Natural killer cell (primary cell): ENCODE measurements around the gene GPALPP1. TPM values are rescaled to one million over a fixed set of nuclear protein-coding genes. Genes with fewer than 3 reads are reported as not detected.

Experiments used
- ATAC-seq, 3 donors: fragments of 150-1000 bp in 2 of 3; fragments of 200-7000 bp in 1 of 3; cut with Tn5 transposase; 1 replicate in 1 of 3; 2 replicates in 2 of 3; pipeline ENCODE4 v1.10.0; 2021; ENCODE audit warnings: mild to moderate bottlenecking in 2 of 3, moderate library complexity in 2 of 3
- DNase-seq, 2 donors: peaks; one replicate each; pipeline versions ENCODE4 v3.0.0 to v3.0.0-alpha.2; 2013 to 2021; ENCODE audit warnings: mixed read lengths in 1 of 2
- H3K27ac ChIP-seq: one replicate; pipeline ENCODE4 v1.5.1; 2013; ENCODE audit warnings: mild to moderate bottlenecking, low read length
- H3K27me3 ChIP-seq: one replicate; pipeline ENCODE4 v1.6.1; 2013; ENCODE audit warnings: low read length; ENCODE audit not compliant: control insufficient read depth, insufficient read depth
- H3K36me3 ChIP-seq: one replicate; pipeline ENCODE4 v1.6.1; 2013; ENCODE audit warnings: low read length; ENCODE audit not compliant: control insufficient read depth, insufficient read depth
- H3K4me1 ChIP-seq: one replicate; pipeline ENCODE4 v1.6.1; 2013; ENCODE audit warnings: low read length; ENCODE audit not compliant: control insufficient read depth, insufficient read depth
- H3K4me3 ChIP-seq: one replicate; pipeline ENCODE4 v1.5.1; 2013; ENCODE audit warnings: low read length
- H3K9me3 ChIP-seq: one replicate; pipeline ENCODE4 v1.6.1; 2013; ENCODE audit warnings: low read length; ENCODE audit not compliant: control insufficient read depth, insufficient read depth
- H3K27ac Mint-ChIP-seq, 2 donors: one replicate each; pipeline ENCODE4 v1.8.0; 2022; ENCODE audit warnings: mild to moderate bottlenecking in 2 of 2, mixed read lengths in 2 of 2, moderate library complexity in 1 of 2
- H3K27me3 Mint-ChIP-seq, 2 donors: one replicate each; pipeline ENCODE4 v1.8.0; 2022; ENCODE audit warnings: low read depth in 2 of 2, mixed read lengths in 2 of 2
- H3K36me3 Mint-ChIP-seq: one replicate; pipeline ENCODE4 v1.8.0; 2022; ENCODE audit warnings: mixed read lengths
- H3K4me1 Mint-ChIP-seq, 2 donors: one replicate each; pipeline ENCODE4 v1.8.0; 2022; ENCODE audit warnings: mixed read lengths in 2 of 2
- H3K4me3 Mint-ChIP-seq: one replicate; pipeline ENCODE4 v1.8.0; 2022; ENCODE audit warnings: mild to moderate bottlenecking, moderate library complexity, mixed read lengths
- H3K9me3 Mint-ChIP-seq, 2 donors: one replicate each; pipeline ENCODE4 v1.8.0; 2022; ENCODE audit warnings: mixed read lengths in 2 of 2
- WGBS: methylation state at CpG from one replicate; pipeline ENCODE4 v1.1.7; 2013; ENCODE audit warnings: missing lambda C conversion rate; ENCODE audit not compliant: insufficient coverage; 5-methylcytosine and 5-hydroxymethylcytosine counted together
- intact Hi-C: fragments of 100-400 bp; cut with micrococcal nuclease; formaldehyde crosslinking; loops from one replicate; pipeline ENCODE4 v1.14.2; 2022
- total RNA-seq, 4 donors: library from RNA; stranded (reverse); fragments of 120-200 nt in 1 of 4; gene quantifications; one replicate each; pipeline versions ENCODE4 v1.2.3 to v1.2.4, GENCODE V29; 2013 to 2022
- TF ChIP-seq, protein P1 (sequence below): fragments of 200-600 bp; IDR thresholded peaks from one replicate; pipeline ENCODE4 v1.8.0; 2022; ENCODE audit warnings: antibody characterized with exemption

GPALPP1 gene
- total RNA-seq, 3 donors from 2014 or later (not counting 1 experiment from before 2014, with no cell fraction given), result 32.4 to 36.6 (median 36.0) TPM

DNA sequence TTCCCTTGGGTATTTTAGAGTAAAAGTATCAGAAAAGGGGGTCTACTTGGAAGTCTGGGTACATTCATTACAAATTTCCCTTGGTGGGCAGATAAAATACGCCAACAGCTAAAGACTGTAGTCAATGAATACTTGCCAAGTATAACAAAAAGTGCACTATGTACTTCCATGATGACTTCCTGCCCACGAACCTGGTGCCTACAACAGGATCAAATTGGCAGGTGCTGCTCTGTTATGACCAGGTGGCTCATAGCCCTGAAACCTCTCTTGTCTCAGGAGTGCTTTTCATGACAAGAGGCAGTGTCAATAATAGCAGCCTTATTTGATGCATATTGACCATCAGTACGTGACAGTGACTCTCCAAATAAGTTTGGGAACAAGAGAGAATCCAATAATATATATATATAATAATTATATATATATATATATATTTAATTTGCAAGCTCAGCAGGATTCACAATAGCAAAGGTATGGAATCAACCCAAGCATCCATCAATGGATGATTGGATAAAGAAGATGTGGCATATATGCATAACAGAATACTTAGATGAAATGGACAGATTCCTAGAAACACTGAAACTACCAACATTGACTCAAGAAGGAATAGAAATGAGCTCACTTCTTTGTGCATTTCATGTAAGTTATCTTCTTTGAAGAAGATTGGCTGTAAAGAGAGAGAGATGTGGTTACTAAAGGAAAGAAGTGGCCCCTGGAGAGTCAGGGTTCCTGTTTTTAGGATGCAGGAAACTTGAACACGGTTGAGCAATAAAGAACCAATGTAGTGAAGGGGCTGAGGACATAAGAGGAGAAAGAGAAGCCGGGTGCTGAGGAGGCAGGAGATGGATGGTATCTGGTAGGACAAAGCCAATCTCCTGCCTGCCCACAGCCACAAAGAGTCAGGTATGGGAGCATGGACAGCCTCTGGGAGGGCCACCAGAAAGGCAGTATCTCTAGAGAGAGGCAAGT is 79.0 kb downstream of the GPALPP1 start:
- H3K4me1 ChIP-seq, result no peaks in the 10 kb centered on the region
- H3K4me3 ChIP-seq, result no peak overlapping the region
- Mint-ChIP-seq H3K4me3 (no peak overlapping the region), H3K36me3 (no peaks in the 10 kb centered on the region), H3K27me3 (peaks cover 9 to 17% of the 10 kb centered on the region in 2 donors), H3K4me1 (no peaks in the 10 kb centered on the region), H3K27ac (no peak overlapping the region), H3K9me3 (no peaks in the 10 kb centered on the region)
- no peaks in the 10 kb centered on the region for H3K36me3 ChIP-seq
- ATAC-seq (no peak), DNase-seq (no peak)
- H3K9me3 ChIP-seq, result no peaks in the 10 kb centered on the region
- TF ChIP-seq, protein P1, sequence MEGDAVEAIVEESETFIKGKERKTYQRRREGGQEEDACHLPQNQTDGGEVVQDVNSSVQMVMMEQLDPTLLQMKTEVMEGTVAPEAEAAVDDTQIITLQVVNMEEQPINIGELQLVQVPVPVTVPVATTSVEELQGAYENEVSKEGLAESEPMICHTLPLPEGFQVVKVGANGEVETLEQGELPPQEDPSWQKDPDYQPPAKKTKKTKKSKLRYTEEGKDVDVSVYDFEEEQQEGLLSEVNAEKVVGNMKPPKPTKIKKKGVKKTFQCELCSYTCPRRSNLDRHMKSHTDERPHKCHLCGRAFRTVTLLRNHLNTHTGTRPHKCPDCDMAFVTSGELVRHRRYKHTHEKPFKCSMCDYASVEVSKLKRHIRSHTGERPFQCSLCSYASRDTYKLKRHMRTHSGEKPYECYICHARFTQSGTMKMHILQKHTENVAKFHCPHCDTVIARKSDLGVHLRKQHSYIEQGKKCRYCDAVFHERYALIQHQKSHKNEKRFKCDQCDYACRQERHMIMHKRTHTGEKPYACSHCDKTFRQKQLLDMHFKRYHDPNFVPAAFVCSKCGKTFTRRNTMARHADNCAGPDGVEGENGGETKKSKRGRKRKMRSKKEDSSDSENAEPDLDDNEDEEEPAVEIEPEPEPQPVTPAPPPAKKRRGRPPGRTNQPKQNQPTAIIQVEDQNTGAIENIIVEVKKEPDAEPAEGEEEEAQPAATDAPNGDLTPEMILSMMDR, result no peak
- H3K27ac ChIP-seq, result no peak overlapping the region
- H3K27me3 ChIP-seq, result no peaks in the 10 kb centered on the region
- intact Hi-C loops, result no loop called here
- WGBS, result 38% methylated on average over 4 of the region's 5 CpGs

DNA sequence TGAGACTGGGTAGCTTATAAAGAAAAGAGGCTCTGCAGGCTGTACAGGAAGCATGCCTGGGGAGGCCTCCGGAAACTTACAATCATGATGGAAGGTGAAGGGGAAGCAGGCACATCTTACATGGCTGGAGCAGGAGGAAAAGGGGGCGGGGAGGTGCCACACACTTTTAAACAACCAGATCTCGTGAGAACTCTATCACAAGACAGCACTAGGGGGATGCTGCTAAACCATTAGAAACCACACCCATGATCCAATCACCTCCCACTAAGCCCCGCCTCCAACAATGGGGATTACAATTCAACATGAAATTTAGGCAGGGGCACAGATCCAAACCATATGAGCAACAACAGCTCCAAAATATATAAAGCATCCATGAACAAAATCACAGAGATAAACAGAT is 84.5 kb downstream of the GPALPP1 start:
- intact Hi-C loops, result no loop called here
- no peak overlapping the region for H3K27ac Mint-ChIP-seq
- no peak overlapping the region for H3K4me3 ChIP-seq

DNA sequence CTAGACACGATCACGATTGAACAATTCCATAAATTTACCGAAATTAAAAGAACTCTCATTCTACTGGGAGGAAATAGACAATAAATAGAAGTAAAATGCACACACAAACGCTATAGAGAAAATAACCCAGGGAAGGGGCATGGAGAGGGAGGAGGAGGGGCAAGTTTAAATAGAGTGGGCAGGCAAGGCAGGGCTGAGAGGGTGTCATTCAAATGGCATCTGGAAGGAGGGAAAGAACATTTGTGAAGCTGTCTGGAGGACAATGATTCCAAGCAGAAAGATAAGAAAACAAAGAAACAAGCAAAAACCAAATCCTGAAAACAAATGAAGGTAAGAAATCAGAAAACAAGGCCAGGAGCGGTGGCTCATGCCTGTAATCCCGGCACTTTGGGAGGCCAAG is 85.4 kb downstream of the GPALPP1 start:
- Histone ChIP-seq H3K27ac (no peak overlapping the region), H3K4me1 (peaks cover 12% of the 10 kb centered on the region), H3K9me3 (no peaks in the 10 kb centered on the region), H3K36me3 (no peaks in the 10 kb centered on the region), H3K27me3 (peaks cover 2% of the 10 kb centered on the region), H3K4me3 (no peak overlapping the region)
- no peaks in the 10 kb centered on the region for H3K9me3 Mint-ChIP-seq
- peaks cover 20 to 22% of the 10 kb centered on the region in 2 donors for H3K27me3 Mint-ChIP-seq
- no peak overlapping the region for H3K27ac Mint-ChIP-seq
- intact Hi-C loops, result no loop called here
- peaks cover 17 to 22% of the 10 kb centered on the region in 2 donors for H3K4me1 Mint-ChIP-seq
- H3K36me3 Mint-ChIP-seq, result no peaks in the 10 kb centered on the region
- no peak overlapping the region for H3K4me3 Mint-ChIP-seq
- ATAC-seq (no peak), DNase-seq (no peak)
- 97% methylated on average over 3 of the region's 6 CpGs for WGBS
- TF ChIP-seq, protein P1, result no peak

More for the DNA sequence above, 84.5 kb downstream of the GPALPP1 start:
- Histone ChIP-seq H3K36me3 (no peaks in the 10 kb centered on the region), H3K27ac (no peak overlapping the region), H3K27me3 (peaks cover 2% of the 10 kb centered on the region), H3K9me3 (no peaks in the 10 kb centered on the region), H3K4me1 (peaks cover 12% of the 10 kb centered on the region)
- peaks cover 20 to 22% of the 10 kb centered on the region in 2 donors for H3K27me3 Mint-ChIP-seq
- peaks cover 17 to 22% of the 10 kb centered on the region in 2 donors for H3K4me1 Mint-ChIP-seq
- H3K36me3 Mint-ChIP-seq, result no peaks in the 10 kb centered on the region
- H3K9me3 Mint-ChIP-seq, result no peaks in the 10 kb centered on the region
- H3K4me3 Mint-ChIP-seq, result no peak overlapping the region
- ATAC-seq (no peak), DNase-seq (no peak)
- TF ChIP-seq, protein P1, result no peak
- 81% methylated on average over 3 of the region's 4 CpGs for WGBS
